Measurements from ENCODE around the gene RNF227. TPM values are rescaled to one million over a fixed set of nuclear protein-coding genes. Genes with fewer than 3 reads are reported as not detected.

RNF227 gene
- total and polyA plus RNA-seq, 2 donors from 2014 or later, result 2.5 TPM

- peaks cover 3 to 6% (median 4%) of the 10 kb centered on the region in 3 donors for H3K36me3 ChIP-seq (ENCODE audit: control insufficient read depth in 2 of 3, insufficient read depth in 3 of 3, low read length in 3 of 3)
- FAIRE-seq, result peak; percentile 93
These were observed 15.8 kb upstream of the RNF227 start, which contains the start of the genes CNTROB and TRAPPC1 for GRCh38 chr17:7931709-7932482. Gene CNTROB (plus strand): TSS chr17:7932206. CDS start chr17:7933080, 874 bp downstream. Gene TRAPPC1 (minus strand): TSS chr17:7931946. CDS start chr17:7931829, 117 bp downstream.

GRCh38 chr17:7930841-7931631 lies 14.9 kb upstream of the RNF227 start:
- no peaks in the 10 kb centered on the region for H3K9me3 ChIP-seq (ENCODE audit: control insufficient read depth in 2 of 3, insufficient read depth in 1 of 3, low read length in 3 of 3)
- H3K27me3 ChIP-seq (ENCODE audit: control insufficient read depth, insufficient read depth, low read length), result no peaks in the 10 kb centered on the region
- FAIRE-seq (no peak), DNase-seq (peak in 1 of 5 donors; percentile 20)
- H3K4me3 ChIP-seq (ENCODE audit: low read length in 3 of 3), result peak overlapping the region; percentile 88 to 99 (median 92)
- TF ChIP-seq, protein P1, sequence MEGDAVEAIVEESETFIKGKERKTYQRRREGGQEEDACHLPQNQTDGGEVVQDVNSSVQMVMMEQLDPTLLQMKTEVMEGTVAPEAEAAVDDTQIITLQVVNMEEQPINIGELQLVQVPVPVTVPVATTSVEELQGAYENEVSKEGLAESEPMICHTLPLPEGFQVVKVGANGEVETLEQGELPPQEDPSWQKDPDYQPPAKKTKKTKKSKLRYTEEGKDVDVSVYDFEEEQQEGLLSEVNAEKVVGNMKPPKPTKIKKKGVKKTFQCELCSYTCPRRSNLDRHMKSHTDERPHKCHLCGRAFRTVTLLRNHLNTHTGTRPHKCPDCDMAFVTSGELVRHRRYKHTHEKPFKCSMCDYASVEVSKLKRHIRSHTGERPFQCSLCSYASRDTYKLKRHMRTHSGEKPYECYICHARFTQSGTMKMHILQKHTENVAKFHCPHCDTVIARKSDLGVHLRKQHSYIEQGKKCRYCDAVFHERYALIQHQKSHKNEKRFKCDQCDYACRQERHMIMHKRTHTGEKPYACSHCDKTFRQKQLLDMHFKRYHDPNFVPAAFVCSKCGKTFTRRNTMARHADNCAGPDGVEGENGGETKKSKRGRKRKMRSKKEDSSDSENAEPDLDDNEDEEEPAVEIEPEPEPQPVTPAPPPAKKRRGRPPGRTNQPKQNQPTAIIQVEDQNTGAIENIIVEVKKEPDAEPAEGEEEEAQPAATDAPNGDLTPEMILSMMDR (IDR thresholded peaks at IDR 0.05; ENCODE audit: borderline replicate concordance, extremely low read depth, insufficient read depth), result no peak
- peaks cover 0 to 3% (median 3%) of the 10 kb centered on the region in 3 donors for H3K36me3 ChIP-seq (ENCODE audit: control insufficient read depth in 2 of 3, insufficient read depth in 3 of 3, low read length in 3 of 3)
- peak overlapping the region in 1 of 2 donors; percentile 82 for H3K27ac ChIP-seq (ENCODE audit: low read depth in 2 of 2, low read length in 2 of 2)
- H3K9ac ChIP-seq (ENCODE audit: low read length in 3 of 3), result peak overlapping the region; percentile 49 to 73 (median 70)
- intact Hi-C loops (cut with DNase I), result no loop called here
- H3K4me1 ChIP-seq (ENCODE audit: control insufficient read depth in 2 of 3, insufficient read depth in 2 of 3, low read depth in 1 of 3, low read length in 3 of 3), result peaks cover 0 to 19% (median 8%) of the 10 kb centered on the region in 3 donors

More at GRCh38 chr17:7931709-7932482, 15.8 kb upstream of the RNF227 start, which contains the start of the genes CNTROB and TRAPPC1:
- H3K4me1 ChIP-seq (ENCODE audit: control insufficient read depth in 2 of 3, insufficient read depth in 2 of 3, low read depth in 1 of 3, low read length in 3 of 3), result peaks cover 0 to 19% (median 8%) of the 10 kb centered on the region in 3 donors
- no peaks in the 10 kb centered on the region for H3K27me3 ChIP-seq (ENCODE audit: control insufficient read depth, insufficient read depth, low read length)
- H3K27ac ChIP-seq (ENCODE audit: low read depth in 2 of 2, low read length in 2 of 2), result peak within 1 kb of the TSS; percentile 75 to 82
- intact Hi-C loops (cut with DNase I), result no loop called here
- peak within 1 kb of the TSS; percentile 90 to 99 (median 93) for H3K9ac ChIP-seq (ENCODE audit: low read length in 3 of 3)
- peak; percentile 100 for DNase-seq
- H3K4me3 ChIP-seq (ENCODE audit: low read length in 3 of 3), result peak within 1 kb of the TSS; percentile 97 to 99 (median 99)
- TF ChIP-seq, protein P1 (IDR thresholded peaks at IDR 0.05; ENCODE audit: borderline replicate concordance, extremely low read depth, insufficient read depth), result no peak
- no peaks in the 10 kb centered on the region for H3K9me3 ChIP-seq (ENCODE audit: control insufficient read depth in 2 of 3, insufficient read depth in 1 of 3, low read length in 3 of 3)

GRCh38 chr17:7929158-7930023 lies 13.3 kb upstream of the RNF227 start, which contains the start of gene KCNAB3:
Gene KCNAB3 (minus strand): TSS chr17:7929856. CDS start chr17:7929435, 421 bp downstream.
- H3K9ac ChIP-seq (ENCODE audit: low read length in 3 of 3), result no peak within 1 kb of the TSS
- no peak for FAIRE-seq
- no peaks in the 10 kb centered on the region for H3K36me3 ChIP-seq (ENCODE audit: control insufficient read depth in 2 of 3, insufficient read depth in 3 of 3, low read length in 3 of 3)
- no peak within 1 kb of the TSS for H3K27ac ChIP-seq (ENCODE audit: low read depth in 2 of 2, low read length in 2 of 2)
- H3K4me3 ChIP-seq (ENCODE audit: low read length in 3 of 3), result peak within 1 kb of the TSS in 2 of 3 donors; percentile 47 to 99
- H3K27me3 ChIP-seq (ENCODE audit: control insufficient read depth, insufficient read depth, low read length), result no peaks in the 10 kb centered on the region
- H3K4me1 ChIP-seq (ENCODE audit: control insufficient read depth in 2 of 3, insufficient read depth in 2 of 3, low read depth in 1 of 3, low read length in 3 of 3), result peaks cover 0 to 19% (median 8%) of the 10 kb centered on the region in 3 donors
- H3K9me3 ChIP-seq (ENCODE audit: control insufficient read depth in 2 of 3, insufficient read depth in 1 of 3, low read length in 3 of 3), result no peaks in the 10 kb centered on the region
- TF ChIP-seq, protein P1 (IDR thresholded peaks at IDR 0.05; ENCODE audit: borderline replicate concordance, extremely low read depth, insufficient read depth), result no peak
- intact Hi-C loops (cut with DNase I), result no loop called here
- DNase-seq, result peak; percentile 86 to 93 (median 90)

Measured in kidney (tissue), 14 donors.